Activated CD4-positive, alpha-beta T cell treated with anti-CD3 and anti-CD28 coated beads, Interleukin-2, amount 10 ng/mL, durations not matched to agents 7 days and 5 days (primary cell): ENCODE results near the gene DDA1. TPM values are rescaled to one million over a fixed set of nuclear protein-coding genes. Genes with fewer than 3 reads are reported as not detected.
A peak's percentile ranks its signal among the peaks of the same experiment; 100 is the strongest.

ENCODE experiments used
- CTCF ChIA-PET: fragments of 350-600 bp; sonication (Branson Sonifier 250); formaldehyde crosslinking; loops from one replicate; lab custom pipeline; 2021; ENCODE audit warnings: antibody characterized with exemption; lab: Charles Lee
- POLR2A ChIA-PET: fragments of 350-600 bp; sonication (Branson Sonifier 250); formaldehyde crosslinking; loops from one replicate; lab custom pipeline; 2021; ENCODE audit warnings: antibody characterized with exemption; lab: Charles Lee
- DNase-seq: peaks from one replicate; pipeline ENCODE4 v3.0.0-alpha.2; 2020
- H3K27ac Mint-ChIP-seq: one replicate; pipeline ENCODE4 v1.8.0; 2021; ENCODE audit warnings: mild to moderate bottlenecking, moderate library complexity, mixed read lengths
- H3K27me3 Mint-ChIP-seq: one replicate; pipeline ENCODE4 v1.8.0; 2021; ENCODE audit warnings: mixed read lengths
- H3K36me3 Mint-ChIP-seq: one replicate; pipeline ENCODE4 v1.8.0; 2021; ENCODE audit warnings: low read depth, mixed read lengths
- H3K4me1 Mint-ChIP-seq: one replicate; pipeline ENCODE4 v1.8.0; 2021; ENCODE audit warnings: mixed read lengths
- H3K4me3 Mint-ChIP-seq: one replicate; pipeline ENCODE4 v1.8.0; 2021; ENCODE audit warnings: mild to moderate bottlenecking, moderate library complexity, mixed read lengths
- H3K9me3 Mint-ChIP-seq: one replicate; pipeline ENCODE4 v1.8.0; 2021; ENCODE audit warnings: mixed read lengths
- total RNA-seq, 2 experiments: library from RNA; stranded (reverse); gene quantifications; one replicate each; pipeline ENCODE4 v1.2.3, GENCODE V29; 2021

The DDA1 gene
- total RNA-seq, 2 experiments from 2014 or later: 39.5 to 45.3 TPM

DNA sequence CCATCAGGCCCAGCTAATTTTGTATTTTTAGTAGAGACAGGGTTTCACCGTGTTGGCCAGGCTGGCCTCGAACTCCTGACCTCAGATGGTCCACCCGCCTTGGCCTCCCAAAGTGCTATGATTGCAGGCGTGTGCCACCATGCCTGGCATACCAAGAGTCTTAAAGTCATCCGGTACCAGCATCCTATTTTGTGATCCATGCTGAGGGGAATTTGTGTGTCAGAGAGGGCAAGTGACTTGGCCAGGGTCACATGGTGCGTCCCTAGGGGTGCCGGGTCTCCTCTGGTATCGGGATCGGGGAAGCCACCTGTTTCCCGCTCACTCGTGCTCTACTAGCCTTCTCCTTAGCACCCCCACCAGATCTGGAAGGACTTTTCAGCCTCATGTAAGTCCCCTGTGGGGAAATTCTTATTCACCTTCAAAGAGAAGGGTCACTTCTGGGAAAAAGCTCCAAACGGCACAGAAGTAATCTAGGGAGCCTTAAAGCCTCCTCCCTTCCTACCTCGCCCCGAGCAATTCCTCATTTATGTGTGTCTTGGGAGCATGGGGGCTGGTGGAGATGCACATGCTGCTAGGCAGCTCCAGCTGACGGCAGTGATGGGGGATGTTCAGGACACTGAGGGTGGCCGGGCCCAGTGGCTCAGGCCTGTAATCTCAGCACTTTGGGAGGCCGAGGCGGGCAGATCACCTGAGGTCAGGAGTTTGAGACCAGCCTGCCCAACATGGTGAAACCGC lies 33.8 kb upstream of the DDA1 start:
- no peak for DNase-seq
- Mint-ChIP-seq H3K4me1 (no peaks in the 10 kb centered on the region), H3K27me3 (no peaks in the 10 kb centered on the region), H3K9me3 (no peaks in the 10 kb centered on the region), H3K27ac (no peak overlapping the region), H3K4me3 (no peak overlapping the region), H3K36me3 (peaks cover 28% of the 10 kb centered on the region)
- ChIA-PET POLR2A (no interaction called here), CTCF (interaction anchor here (1.2 to 1.9 kb wide), 2 partner anchors 8 to 17 kb away, joined by 4 to 8 read pairs; partner anchors contain the start of gene BABAM1)

DNA sequence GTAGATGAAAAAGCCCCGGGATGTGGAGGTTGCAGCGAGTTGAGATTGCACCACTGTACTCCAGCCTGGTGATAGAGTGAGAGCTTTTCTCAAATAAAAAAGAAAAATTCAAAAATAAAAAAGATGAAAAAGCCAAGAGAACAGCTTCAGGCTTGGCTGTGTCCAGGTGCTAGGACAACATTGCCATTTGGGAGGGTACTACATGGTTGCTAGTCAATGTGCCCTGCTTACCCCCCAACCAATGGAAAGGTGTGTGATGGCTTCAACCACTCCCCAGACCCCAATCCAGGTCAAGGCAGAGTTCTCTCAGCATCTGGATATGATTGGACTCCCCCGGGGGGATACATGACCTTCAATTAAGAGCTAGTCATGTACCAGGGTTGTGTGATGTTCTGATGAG lies 29.9 kb upstream of the DDA1 start:
- CTCF ChIA-PET: interaction anchor here (0.6 to 3.2 kb wide), 2 partner anchors 12 to 570 kb away, joined by 3 to 23 read pairs; no protein-coding TSS in a partner anchor
- Mint-ChIP-seq H3K27me3 (peaks cover 2% of the 10 kb centered on the region), H3K9me3 (no peaks in the 10 kb centered on the region)

DNA sequence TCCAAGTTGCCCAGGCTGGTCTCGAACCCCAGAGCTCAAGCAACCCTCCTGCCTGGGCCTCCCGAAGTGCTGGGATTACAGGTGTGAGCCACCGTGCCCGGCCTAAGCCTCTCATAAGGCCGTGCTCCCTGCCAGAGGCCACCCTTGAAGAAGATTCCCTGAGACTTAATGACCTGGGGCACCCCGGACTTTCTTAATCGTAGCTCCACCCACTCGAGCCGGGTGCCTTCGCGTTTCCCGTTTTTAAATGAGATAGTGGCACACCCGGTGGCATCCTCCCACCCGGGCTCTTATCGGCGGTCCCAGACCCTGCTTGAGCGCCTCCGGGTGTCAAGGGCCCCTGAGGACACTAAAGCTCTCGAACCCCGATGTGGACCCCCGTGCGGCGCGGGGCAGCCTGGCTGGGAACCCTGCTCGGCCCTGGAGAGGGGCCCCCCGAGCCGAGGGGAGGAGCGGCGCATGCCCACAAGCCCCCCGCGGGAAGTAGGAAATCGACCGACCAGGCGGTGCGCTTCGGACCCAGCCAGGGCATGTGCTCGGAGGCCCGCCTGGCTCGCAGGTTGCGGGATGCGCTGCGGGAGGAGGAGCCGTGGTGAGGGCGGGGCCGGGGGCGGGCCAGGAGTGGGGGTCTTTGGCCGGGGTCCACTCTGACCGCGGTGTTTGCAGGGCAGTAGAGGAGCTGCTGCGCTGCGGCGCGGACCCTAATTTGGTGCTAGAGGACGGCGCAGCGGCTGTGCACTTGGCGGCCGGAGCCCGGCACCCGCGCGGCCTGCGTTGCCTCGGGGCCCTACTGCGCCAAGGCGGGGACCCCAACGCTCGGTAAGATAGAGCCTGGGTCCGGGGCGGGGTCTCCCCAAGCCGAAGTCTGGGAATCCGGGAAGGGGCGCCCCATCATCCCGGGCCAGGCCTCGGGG lies 27.7 kb upstream of the DDA1 start, which contains the start of gene ANKLE1:
ANKLE1 (plus strand) TSS at position 511 of the 914 bp plus-strand sequence; CDS start at position 531, 20 bp downstream.
- H3K27me3 Mint-ChIP-seq: peaks cover 2% of the 10 kb centered on the region
- CTCF ChIA-PET: interaction anchor here (0.6 to 3.8 kb wide), 17 partner anchors 10 to 621 kb away, joined by 3 to 23 read pairs (median 4); partner anchors contain the start of genes ABHD8, BABAM1, DDA1 and MRPL34
- POLR2A ChIA-PET: no interaction called here
- H3K9me3 Mint-ChIP-seq: no peaks in the 10 kb centered on the region
- peak within 1 kb of the TSS; percentile 72 for H3K4me3 Mint-ChIP-seq
- H3K36me3 Mint-ChIP-seq: peaks cover 7% of the 10 kb centered on the region
- peaks cover 13% of the 10 kb centered on the region for H3K4me1 Mint-ChIP-seq
- DNase-seq: no peak
- H3K27ac Mint-ChIP-seq: no peak within 1 kb of the TSS

More for the DNA sequence above, 29.9 kb upstream of the DDA1 start:
- Mint-ChIP-seq H3K4me1 (peaks cover 13% of the 10 kb centered on the region), H3K36me3 (peaks cover 17% of the 10 kb centered on the region), H3K4me3 (no peak overlapping the region), H3K27ac (no peak overlapping the region)
- DNase-seq: no peak
- POLR2A ChIA-PET: interaction anchor here (0.7 kb wide), 1 partner anchor 12 kb away, joined by 3 read pairs; the partner anchor contains the start of gene BABAM1

DNA sequence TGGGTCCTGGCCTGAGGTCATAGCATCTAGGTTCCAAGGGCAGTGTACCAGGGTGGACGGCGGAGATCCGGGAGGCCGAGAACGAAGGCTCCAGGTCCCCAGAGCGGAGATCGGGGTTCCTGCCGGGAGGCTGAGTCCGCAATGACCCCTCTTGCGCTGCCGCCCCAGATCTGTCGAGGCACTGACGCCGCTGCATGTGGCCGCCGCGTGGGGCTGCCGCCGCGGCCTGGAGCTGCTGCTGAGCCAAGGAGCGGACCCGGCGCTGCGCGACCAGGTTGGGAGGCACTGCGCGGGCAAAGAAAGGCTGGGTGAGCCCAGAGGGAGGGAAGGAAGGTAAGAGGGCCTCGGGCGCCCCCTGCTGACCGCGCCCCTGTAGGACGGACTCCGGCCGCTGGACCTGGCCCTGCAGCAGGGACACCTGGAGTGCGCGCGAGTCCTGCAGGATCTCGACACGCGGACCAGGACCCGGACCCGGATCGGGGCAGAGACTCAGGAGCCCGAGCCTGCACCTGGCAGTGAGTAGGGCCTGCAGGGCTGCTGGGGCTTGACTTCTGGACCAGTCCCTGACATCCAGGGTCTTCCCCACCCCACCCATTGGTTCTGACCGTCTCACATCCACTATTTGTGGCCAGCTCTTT lies 26.8 kb upstream of the DDA1 start:
- Mint-ChIP-seq H3K27me3 (peaks cover 2% of the 10 kb centered on the region), H3K36me3 (peaks cover under 1% of the 10 kb centered on the region), H3K9me3 (no peaks in the 10 kb centered on the region), H3K27ac (no peak overlapping the region), H3K4me1 (peaks cover 13% of the 10 kb centered on the region), H3K4me3 (peak overlapping the region; percentile 72)
- peak; percentile 79 for DNase-seq
- POLR2A ChIA-PET: no interaction called here
- CTCF ChIA-PET: interaction anchor here (0.6 to 3.8 kb wide), 16 partner anchors 9 to 622 kb away, joined by 3 to 23 read pairs (median 5); partner anchors contain the start of genes ABHD8, BABAM1, DDA1 and TMEM38A

GRCh38 chr19:17283504-17283996 lies 25.8 kb upstream of the DDA1 start:
- POLR2A ChIA-PET: no interaction called here
- H3K4me3 Mint-ChIP-seq: no peak overlapping the region
- H3K27ac Mint-ChIP-seq: no peak overlapping the region
- peaks cover 2% of the 10 kb centered on the region for H3K27me3 Mint-ChIP-seq
- no peaks in the 10 kb centered on the region for H3K36me3 Mint-ChIP-seq
- H3K4me1 Mint-ChIP-seq: peaks cover 13% of the 10 kb centered on the region
- CTCF ChIA-PET: interaction anchor here (0.6 to 3.8 kb wide), 12 partner anchors 9 to 210 kb away, joined by 3 to 12 read pairs (median 5); partner anchors contain the start of genes BABAM1, DDA1 and USHBP1
- no peak for DNase-seq
- H3K9me3 Mint-ChIP-seq: no peaks in the 10 kb centered on the region

DNA sequence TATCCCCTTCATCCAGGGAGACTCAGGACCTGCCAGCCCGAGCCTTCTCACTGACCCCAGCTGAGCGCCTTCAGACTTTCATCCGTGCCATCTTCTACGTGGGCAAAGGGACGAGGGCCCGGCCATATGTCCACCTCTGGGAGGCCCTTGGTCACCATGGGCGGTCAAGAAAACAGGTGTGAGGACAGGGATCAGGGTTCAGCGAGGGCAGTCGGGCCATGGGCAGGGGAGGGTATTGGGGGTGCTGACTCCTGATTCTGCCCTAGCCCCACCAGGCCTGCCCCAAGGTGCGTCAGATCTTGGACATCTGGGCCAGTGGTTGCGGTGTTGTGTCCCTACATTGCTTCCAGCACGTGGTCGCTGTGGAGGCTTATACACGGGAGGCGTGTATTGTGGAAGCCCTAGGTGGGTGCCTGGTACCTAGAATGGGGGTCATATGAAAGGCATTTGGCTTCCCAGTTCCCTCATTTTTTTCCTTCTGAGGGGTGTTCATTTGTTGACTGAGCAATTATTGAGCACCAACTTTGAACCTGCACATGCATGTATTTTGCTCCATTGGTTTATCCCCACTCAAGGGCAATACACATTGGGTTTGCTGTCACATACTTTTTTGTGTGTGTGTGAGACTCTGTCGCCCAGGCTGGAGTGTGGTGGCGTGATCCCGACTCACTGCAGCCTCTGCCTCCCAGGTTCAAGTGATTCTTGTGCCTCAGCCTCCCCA lies 23.8 kb upstream of the DDA1 start:
- ChIA-PET CTCF (interaction anchor here (0.5 to 1.1 kb wide), 3 partner anchors 20 to 100 kb away, joined by 3 to 6 read pairs (median 3); no protein-coding TSS in a partner anchor), POLR2A (no interaction called here)
- Mint-ChIP-seq H3K4me1 (peaks cover 15% of the 10 kb centered on the region), H3K27me3 (peaks cover 5% of the 10 kb centered on the region), H3K9me3 (no peaks in the 10 kb centered on the region), H3K36me3 (no peaks in the 10 kb centered on the region), H3K27ac (no peak overlapping the region), H3K4me3 (no peak overlapping the region)
- no peak for DNase-seq

GRCh38 chr19:17286263-17286662 lies 23.1 kb upstream of the DDA1 start:
- Mint-ChIP-seq H3K36me3 (no peaks in the 10 kb centered on the region), H3K4me1 (peaks cover 14% of the 10 kb centered on the region), H3K4me3 (no peak overlapping the region), H3K27me3 (peaks cover 5% of the 10 kb centered on the region), H3K9me3 (no peaks in the 10 kb centered on the region), H3K27ac (no peak overlapping the region)
- POLR2A ChIA-PET: no interaction called here
- no peak for DNase-seq
- CTCF ChIA-PET: interaction anchor here (0.7 to 1.1 kb wide), 2 partner anchors 10 to 20 kb away, joined by 3 to 6 read pairs; no protein-coding TSS in a partner anchor

DNA sequence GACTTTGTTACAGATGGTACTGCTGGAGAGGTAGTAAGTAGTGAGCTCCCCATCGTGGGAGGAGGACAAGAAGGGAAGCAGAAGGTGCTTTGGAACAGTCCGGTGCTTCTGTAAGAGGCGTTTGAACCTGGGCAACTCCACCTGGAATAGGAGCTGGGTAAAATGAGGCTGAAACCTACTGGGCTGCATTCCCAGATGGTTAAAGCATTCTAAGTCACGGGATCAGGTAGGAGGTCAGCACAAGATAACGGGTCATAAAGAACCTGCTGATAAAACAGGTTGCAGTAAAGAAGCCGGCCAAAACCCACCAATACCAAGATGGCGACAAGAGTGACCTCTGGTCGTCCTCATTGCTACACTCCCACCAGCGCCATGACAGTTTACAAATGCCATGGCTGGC lies 22.6 kb upstream of the DDA1 start:
- peaks cover 11% of the 10 kb centered on the region for H3K4me1 Mint-ChIP-seq
- H3K27ac Mint-ChIP-seq: no peak overlapping the region
- H3K27me3 Mint-ChIP-seq: peaks cover 5% of the 10 kb centered on the region
- POLR2A ChIA-PET: no interaction called here
- H3K4me3 Mint-ChIP-seq: no peak overlapping the region
- no peaks in the 10 kb centered on the region for H3K36me3 Mint-ChIP-seq
- CTCF ChIA-PET: interaction anchor here (0.7 to 1.6 kb wide), 3 partner anchors 9 to 30 kb away, joined by 3 to 6 read pairs (median 3); no protein-coding TSS in a partner anchor
- no peak for DNase-seq
- H3K9me3 Mint-ChIP-seq: no peaks in the 10 kb centered on the region

GRCh38 chr19:17289489-17289888 lies 19.9 kb upstream of the DDA1 start:
- Mint-ChIP-seq H3K4me1 (peaks cover 11% of the 10 kb centered on the region), H3K4me3 (no peak overlapping the region), H3K27me3 (peaks cover 3% of the 10 kb centered on the region), H3K36me3 (no peaks in the 10 kb centered on the region), H3K27ac (no peak overlapping the region), H3K9me3 (no peaks in the 10 kb centered on the region)
- DNase-seq: peak; percentile 30
- CTCF ChIA-PET: interaction anchor here (4.6 kb wide), 1 partner anchor 8 kb away, joined by 23 read pairs; the partner anchor contains the start of gene ANKLE1
- POLR2A ChIA-PET: no interaction called here

- Mint-ChIP-seq H3K27ac (peak overlapping the region; percentile 85), H3K4me3 (peak overlapping the region; percentile 83), H3K4me1 (peaks cover 11% of the 10 kb centered on the region), H3K36me3 (no peaks in the 10 kb centered on the region), H3K27me3 (peaks cover 3% of the 10 kb centered on the region), H3K9me3 (no peaks in the 10 kb centered on the region)
- peak; percentile 85 for DNase-seq
- POLR2A ChIA-PET: interaction anchor here (0.9 kb wide), 1 partner anchor 113 kb away, joined by 3 read pairs; no protein-coding TSS in a partner anchor
- CTCF ChIA-PET: interaction anchor here (0.7 to 4.6 kb wide), 12 partner anchors 9 to 1127 kb away, joined by 3 to 23 read pairs (median 4); partner anchors contain the start of genes ABHD8, ANKLE1, MRPL34 and SSBP4
Observed at GRCh38 chr19:17292301-17293074, 16.9 kb upstream of the DDA1 start.
